Measurements from ENCODE around the gene PON2.
"Not testable (repeated sequence)": the region's sequence is repeated elsewhere in the genome, so short reads cannot be mapped to it uniquely, and the experiment has no call there.

DNA sequence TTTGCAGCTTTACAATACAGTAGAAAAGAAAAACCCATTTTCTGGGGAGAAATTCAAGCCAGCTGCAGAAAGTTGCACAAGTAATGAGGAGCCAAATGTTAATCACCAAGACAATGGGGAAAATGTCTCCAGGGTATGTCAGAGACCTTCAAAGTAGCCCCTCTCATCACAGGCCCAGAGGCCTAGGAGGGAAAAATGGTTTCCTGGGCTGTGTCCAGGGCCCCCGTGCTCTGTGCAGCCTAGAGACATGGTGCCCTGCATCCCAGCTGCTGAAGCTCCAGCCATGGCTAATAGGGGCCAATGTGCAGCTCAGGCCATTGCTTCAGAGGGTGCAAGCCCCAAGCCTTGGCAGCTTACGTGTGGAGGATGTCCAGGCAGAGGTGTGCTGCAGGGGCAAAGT, 25.8 kb upstream of the PON2 start:
- TF ChIP-seq, protein P1, sequence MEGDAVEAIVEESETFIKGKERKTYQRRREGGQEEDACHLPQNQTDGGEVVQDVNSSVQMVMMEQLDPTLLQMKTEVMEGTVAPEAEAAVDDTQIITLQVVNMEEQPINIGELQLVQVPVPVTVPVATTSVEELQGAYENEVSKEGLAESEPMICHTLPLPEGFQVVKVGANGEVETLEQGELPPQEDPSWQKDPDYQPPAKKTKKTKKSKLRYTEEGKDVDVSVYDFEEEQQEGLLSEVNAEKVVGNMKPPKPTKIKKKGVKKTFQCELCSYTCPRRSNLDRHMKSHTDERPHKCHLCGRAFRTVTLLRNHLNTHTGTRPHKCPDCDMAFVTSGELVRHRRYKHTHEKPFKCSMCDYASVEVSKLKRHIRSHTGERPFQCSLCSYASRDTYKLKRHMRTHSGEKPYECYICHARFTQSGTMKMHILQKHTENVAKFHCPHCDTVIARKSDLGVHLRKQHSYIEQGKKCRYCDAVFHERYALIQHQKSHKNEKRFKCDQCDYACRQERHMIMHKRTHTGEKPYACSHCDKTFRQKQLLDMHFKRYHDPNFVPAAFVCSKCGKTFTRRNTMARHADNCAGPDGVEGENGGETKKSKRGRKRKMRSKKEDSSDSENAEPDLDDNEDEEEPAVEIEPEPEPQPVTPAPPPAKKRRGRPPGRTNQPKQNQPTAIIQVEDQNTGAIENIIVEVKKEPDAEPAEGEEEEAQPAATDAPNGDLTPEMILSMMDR (IDR thresholded peaks at IDR 0.05): not testable (repeated sequence)
- not testable (repeated sequence) for TF ChIP-seq POLR2A (IDR thresholded peaks at IDR 0.05)

Measured in Peyer's patch (tissue), 4 donors.